Measurements from ENCODE around the gene TM6SF1. TPM values are rescaled to one million over a fixed set of nuclear protein-coding genes. Genes with fewer than 3 reads are reported as not detected.
A peak's percentile ranks its signal among the peaks of the same experiment; 100 is the strongest.

Gene TM6SF1
- total RNA-seq, 2 donors from 2014 or later = 1.2 to 1.9 TPM

GRCh38 chr15:83178869-83179325, 71.5 kb downstream of the TM6SF1 start:
- H3K27me3 Mint-ChIP-seq (ENCODE audit: insufficient read depth) = no peaks in the 10 kb centered on the region
- Histone ChIP-seq H3K27me3 (ENCODE audit: control insufficient read depth, insufficient read depth, low read length, poor library complexity, severe bottlenecking) (no peaks in the 10 kb centered on the region), H3K4me3 (ENCODE audit: low read length) (no peak overlapping the region), H3K36me3 (ENCODE audit: control insufficient read depth, insufficient read depth, low read length) (peaks cover 25% of the 10 kb centered on the region), H3K4me1 (ENCODE audit: control insufficient read depth, insufficient read depth, low read length) (peaks cover 8% of the 10 kb centered on the region), H3K9me3 (ENCODE audit: control insufficient read depth, low read length) (no peaks in the 10 kb centered on the region), H3K9ac (ENCODE audit: extremely low read depth, low read length, poor library complexity, severe bottlenecking) (no peak overlapping the region), H3K27ac (ENCODE audit: low read depth, low read length) (no peak overlapping the region)
- peaks cover 16% of the 10 kb centered on the region for H3K36me3 Mint-ChIP-seq (ENCODE audit: low read depth)
- peak overlapping the region; percentile 41 for H3K27ac Mint-ChIP-seq
- no peak overlapping the region for H3K4me3 Mint-ChIP-seq
- peak; percentile 25 for TF ChIP-seq CTCF (conservative IDR thresholded peaks at IDR 0.05)
- H3K4me1 Mint-ChIP-seq = peaks cover 19% of the 10 kb centered on the region
- no peaks in the 10 kb centered on the region for H3K9me3 Mint-ChIP-seq
- DNase-seq = no peak
- WGBS, 2 experiments (ENCODE audit: insufficient coverage in 1 of 2, insufficient read length in 1 of 2) = 87 to 100% methylated on average over 2 to 3 of the region's 3 CpGs

- no peaks in the 10 kb centered on the region for H3K27me3 Mint-ChIP-seq (ENCODE audit: insufficient read depth)
- 98% methylated on average over 3 of the region's 3 CpGs for WGBS, 2 experiments (ENCODE audit: insufficient coverage in 1 of 2, insufficient read length in 1 of 2)
- Histone ChIP-seq H3K36me3 (ENCODE audit: control insufficient read depth, insufficient read depth, low read length) (peaks cover 27% of the 10 kb centered on the region), H3K9ac (ENCODE audit: extremely low read depth, low read length, poor library complexity, severe bottlenecking) (no peak overlapping the region), H3K4me1 (ENCODE audit: control insufficient read depth, insufficient read depth, low read length) (no peaks in the 10 kb centered on the region), H3K27me3 (ENCODE audit: control insufficient read depth, insufficient read depth, low read length, poor library complexity, severe bottlenecking) (no peaks in the 10 kb centered on the region), H3K4me3 (ENCODE audit: low read length) (no peak overlapping the region), H3K27ac (ENCODE audit: low read depth, low read length) (no peak overlapping the region), H3K9me3 (ENCODE audit: control insufficient read depth, low read length) (no peaks in the 10 kb centered on the region)
- H3K36me3 Mint-ChIP-seq (ENCODE audit: low read depth) = peaks cover 35% of the 10 kb centered on the region
- H3K4me3 Mint-ChIP-seq = no peak overlapping the region
- DNase-seq = no peak
- H3K9me3 Mint-ChIP-seq = no peaks in the 10 kb centered on the region
- no peak for TF ChIP-seq CTCF (conservative IDR thresholded peaks at IDR 0.05)
- no peaks in the 10 kb centered on the region for H3K4me1 Mint-ChIP-seq
- H3K27ac Mint-ChIP-seq = no peak overlapping the region
These were observed 78.1 kb downstream of the TM6SF1 start for GRCh38 chr15:83185561-83185960.

Small RNAs within 50 kb of the gene (microRNA-seq; reads per million reads assigned to microRNA genes)
- gene MIR4515 (ENCODE audit: borderline microRNAs expressed) = not detected

Other genes starting within 250 kb of the TM6SF1 start
- gene HOMER2, start 154.9 kb upstream of the TM6SF1 start, total RNA-seq = 10 to 100 TPM; 31.8 to 32.7 TPM
- gene RAMAC, start 121.4 kb upstream of the TM6SF1 start, total RNA-seq = 10 to 100 TPM; 37.3 to 40.8 TPM
- 10 to 100 TPM; 15.5 to 17.7 TPM for gene C15orf40, start 96.0 kb upstream of the TM6SF1 start, total RNA-seq
- 10 to 100 TPM; 35.9 to 37.0 TPM for gene BTBD1, start 40.4 kb upstream of the TM6SF1 start, total RNA-seq
- gene HDGFL3, start 100.2 kb downstream of the TM6SF1 start, total RNA-seq = 100 to 1,000 TPM; 123 TPM
- not detected for gene BNC1, start 177.0 kb downstream of the TM6SF1 start, total RNA-seq